NCI-H1092 (cell line): ENCODE measurements around the gene FBXL4.
"Not testable (repeated sequence)": the region's sequence is repeated elsewhere in the genome, so short reads cannot be mapped to it uniquely, and the experiment has no call there.

Experiments
- DNase-seq: peaks from one replicate; lab custom pipeline; 2025; lab: John Stamatoyannopoulos, UW

Gene FBXL4

GRCh38 chr6:98945311-98946115 is 2.2 kb downstream of the FBXL4 start:
- no peak for DNase-seq

- DNase-seq = peak; percentile 15
Measured at GRCh38 chr6:98944598-98945081, 3.1 kb downstream of the FBXL4 start.

DNA sequence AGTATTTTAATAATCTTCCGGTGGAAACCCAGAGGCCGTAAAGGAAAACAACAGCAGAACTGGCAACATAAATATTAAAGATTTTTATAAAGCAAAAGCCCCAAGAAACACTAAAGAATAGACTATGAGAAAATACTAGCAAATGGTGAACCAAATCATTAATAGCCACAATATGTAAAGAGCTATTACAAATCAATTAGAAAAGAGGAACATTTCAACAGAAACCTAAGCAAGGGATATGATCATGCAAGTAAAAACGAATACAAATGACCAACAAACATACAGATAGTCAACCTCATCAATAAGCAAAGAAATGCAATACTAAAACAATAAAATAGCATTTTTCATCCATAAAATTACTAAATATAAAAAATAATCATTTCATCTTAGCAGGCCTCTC is 3.6 kb downstream of the FBXL4 start:
- no peak for DNase-seq

- no peak for DNase-seq
Measured at GRCh38 chr6:98942263-98942803, 5.4 kb downstream of the FBXL4 start.

DNA sequence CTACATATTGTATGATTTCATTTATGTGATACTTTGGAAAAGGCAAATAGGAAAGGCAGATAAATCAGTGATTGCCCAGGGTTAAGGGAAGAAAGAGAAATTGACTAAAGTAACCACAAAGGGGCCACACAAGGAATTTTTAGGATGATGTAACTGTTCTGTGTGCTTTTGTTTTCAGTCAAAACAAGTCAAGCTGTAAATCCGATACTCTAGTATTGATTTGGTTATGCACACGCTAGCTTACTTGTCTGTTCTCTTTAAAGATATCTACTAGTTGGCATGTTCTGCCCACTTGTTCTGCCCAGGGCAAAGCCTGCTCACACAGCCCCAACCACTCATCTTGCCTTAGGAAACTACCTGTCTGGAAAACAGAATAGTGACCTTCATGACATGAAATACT is 6.4 kb downstream of the FBXL4 start:
- DNase-seq = no peak

- no peak for DNase-seq
Measured at GRCh38 chr6:98937351-98937750, 10.4 kb downstream of the FBXL4 start.

GRCh38 chr6:98932381-98932780 is 15.4 kb downstream of the FBXL4 start:
- no peak for DNase-seq

DNA sequence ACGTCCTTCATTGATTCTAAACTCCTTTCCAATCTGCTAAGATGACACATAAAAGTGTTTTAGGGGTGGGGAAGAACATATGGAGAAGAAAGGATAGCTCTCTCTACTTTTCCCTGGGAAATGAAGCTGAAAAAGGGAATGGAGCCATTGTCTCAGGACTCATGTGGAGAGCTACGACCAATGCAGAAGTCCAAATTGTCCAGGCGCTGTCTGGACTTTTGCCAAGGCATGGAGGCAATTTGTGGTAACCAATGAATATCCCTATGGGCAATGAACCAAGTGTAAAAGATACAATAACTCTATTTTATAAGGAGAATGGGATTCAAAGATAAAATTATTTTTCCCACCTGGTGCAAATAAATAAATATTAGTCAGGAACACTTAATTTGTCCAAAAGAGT is 16.1 kb downstream of the FBXL4 start:
- peak; percentile 34 for DNase-seq

DNA sequence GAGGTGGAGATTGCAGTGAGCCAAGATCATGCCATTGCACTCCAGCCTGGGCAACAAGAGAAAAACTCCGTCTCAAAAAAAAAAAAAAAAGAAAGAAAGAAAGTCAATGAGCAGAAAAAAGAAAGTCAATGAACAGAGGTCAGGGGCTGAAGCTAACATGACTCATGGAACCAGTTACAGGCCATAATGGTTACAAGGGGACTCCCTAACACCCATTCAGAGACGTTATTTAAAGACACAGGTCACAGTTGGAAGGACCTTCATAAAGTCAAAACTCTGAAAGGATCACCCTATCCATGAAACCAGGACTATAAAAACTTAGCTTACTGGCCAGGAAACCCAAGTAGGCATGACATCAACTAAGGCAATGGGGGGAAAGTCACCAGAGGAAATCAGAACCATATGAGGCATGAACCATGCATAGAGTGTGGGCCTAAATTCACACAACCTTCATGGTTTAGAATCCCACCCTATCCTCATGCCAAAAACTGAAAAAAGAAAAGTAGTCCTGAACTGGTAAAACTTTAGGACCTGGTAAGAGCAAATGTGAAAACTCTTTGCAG is 18.2 kb downstream of the FBXL4 start:
- no peak for DNase-seq

DNA sequence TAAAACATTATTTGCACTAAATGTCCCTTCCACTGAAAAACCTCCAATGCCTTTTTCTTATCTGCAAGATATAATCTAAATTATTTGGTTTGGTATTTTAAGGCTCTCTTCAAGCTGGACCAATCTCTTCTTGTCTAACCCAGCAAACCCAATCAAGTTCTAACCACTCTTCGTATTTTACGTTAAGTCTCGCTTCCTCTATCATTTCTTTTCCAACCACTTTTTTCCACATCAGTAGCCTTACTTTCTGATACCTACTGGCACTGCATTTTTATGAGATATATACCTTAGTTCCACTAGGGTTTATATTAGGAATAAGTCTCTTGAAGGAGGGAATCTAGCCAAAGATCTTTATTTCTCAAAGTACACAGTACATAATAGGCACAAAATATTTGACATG is 19.1 kb downstream of the FBXL4 start:
- no peak for DNase-seq

DNA sequence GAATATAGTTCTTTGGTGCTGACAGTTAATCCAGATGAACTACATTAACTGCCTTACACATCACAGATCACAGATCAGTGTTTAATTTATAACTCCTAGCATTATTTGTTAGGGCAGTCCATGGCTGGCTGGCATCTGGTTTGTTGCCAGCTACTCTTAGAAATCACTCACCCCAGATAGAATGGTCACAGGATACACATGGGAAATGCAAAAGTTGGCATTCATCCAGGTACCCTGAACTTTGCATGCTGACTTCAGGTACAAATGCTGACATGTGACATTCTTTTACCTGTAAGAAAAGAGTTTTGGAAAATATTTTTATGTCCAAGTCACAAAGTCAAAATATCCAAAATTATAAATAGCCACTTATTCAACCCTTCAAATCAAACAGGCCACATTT is 20.2 kb downstream of the FBXL4 start:
- DNase-seq = peak; percentile 72

DNA sequence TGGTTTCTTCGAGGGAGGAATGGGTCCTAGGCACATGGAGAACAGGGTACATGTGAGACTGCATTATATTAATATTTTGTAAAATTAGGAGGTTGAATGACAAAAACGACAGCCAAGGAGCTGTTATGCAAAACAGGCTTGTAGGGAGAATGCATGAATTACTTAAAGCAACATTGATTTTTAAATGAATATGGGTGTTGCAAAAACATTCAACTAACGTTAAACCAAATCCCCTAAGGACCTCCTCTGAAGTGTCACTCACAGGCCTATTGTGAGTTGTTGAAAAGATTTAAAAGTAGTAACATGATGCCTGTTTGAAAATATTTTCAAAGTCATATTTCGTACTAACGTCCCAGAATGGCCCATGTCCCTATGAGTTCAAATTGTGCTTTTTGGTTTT is 21.9 kb downstream of the FBXL4 start:
- no peak for DNase-seq

DNA sequence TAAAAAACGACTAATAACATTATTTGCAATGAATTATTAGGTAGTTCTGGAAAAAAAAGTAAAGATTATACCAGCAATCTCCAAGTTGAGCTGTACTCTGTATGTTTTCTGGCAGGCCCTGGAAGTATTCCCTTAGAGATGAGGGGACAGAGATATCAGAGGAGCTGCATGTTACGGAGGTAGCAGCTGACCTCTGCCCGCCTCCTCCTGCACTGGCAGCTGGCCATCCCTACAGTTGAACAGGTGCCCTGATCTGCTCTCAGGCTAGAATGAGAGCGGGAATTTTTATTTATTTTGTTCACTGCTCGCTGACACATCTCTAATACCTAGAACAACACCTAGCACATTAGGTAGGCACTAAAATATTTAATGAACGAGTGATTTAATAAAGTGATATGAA is 23.1 kb downstream of the FBXL4 start:
- peak; percentile 49 for DNase-seq

DNA sequence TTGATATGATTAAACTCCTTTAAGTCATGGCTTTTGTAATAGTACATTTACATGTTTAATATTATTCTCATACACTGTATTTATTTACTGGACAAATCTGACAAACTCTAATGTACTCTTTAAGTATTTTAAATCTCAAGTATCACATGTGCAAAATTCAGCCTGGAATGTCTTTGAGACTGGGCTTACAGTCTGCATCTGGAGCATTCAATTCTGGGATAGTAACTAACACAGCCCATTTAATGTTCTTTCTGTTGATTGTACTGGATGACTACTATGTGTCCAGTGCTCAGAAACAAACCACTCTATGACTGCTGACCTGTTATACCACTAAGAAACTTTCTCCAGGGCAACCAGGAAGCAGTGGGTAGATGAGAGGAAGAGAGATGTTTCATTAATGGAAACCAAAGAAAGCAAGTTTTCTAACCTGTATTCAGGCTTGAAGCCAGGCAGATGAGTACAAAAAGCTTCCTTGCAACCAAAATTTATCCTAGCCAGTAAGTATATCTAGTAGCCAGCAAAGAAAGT is 26.8 kb downstream of the FBXL4 start:
- DNase-seq = no peak

GRCh38 chr6:98910946-98911345 is 36.8 kb downstream of the FBXL4 start:
- not testable (repeated sequence) for DNase-seq

DNA sequence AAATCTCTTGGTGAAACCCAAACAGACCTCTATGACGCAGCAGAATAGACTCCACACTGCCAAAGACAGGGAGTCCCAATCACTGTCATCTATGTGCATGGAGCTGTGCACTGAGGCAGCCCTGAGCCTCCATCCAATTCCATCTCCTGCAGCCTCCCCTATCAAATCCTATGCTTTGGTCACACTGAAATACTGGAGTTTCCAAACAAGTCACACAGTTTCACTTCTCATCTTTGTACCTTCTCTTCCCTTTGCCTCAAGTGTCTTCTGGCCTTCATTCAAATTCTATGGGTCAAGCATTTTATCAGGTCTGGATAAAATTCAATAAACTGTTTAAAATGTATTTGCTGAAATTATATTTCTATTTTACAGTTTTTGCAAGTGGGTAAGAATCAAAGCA is 38.5 kb downstream of the FBXL4 start:
- DNase-seq = no peak

DNA sequence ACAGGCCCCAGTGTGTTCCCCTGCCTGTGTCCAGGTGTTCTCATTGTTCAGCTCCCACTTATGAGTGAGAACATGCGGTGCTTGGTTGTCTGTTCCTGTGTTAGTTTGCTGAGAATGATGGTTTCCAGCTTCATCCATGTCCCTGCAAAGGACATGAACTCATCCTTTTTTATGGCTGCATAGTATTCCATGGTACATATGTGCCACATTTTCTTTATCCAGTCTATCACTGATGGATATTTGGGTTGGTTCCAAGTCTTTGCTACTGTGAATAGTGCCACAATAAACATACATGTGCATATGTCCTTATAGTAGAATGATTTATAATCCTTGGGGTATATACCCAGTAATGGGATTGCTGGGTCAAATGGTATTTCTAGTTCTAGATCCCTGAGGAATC is 41.4 kb downstream of the FBXL4 start:
- DNase-seq = not testable (repeated sequence)

- no peak for DNase-seq
Measured at GRCh38 chr6:98905759-98906158, 42.0 kb downstream of the FBXL4 start.

GRCh38 chr6:98904096-98904495 is 43.6 kb downstream of the FBXL4 start:
- DNase-seq = no peak

DNA sequence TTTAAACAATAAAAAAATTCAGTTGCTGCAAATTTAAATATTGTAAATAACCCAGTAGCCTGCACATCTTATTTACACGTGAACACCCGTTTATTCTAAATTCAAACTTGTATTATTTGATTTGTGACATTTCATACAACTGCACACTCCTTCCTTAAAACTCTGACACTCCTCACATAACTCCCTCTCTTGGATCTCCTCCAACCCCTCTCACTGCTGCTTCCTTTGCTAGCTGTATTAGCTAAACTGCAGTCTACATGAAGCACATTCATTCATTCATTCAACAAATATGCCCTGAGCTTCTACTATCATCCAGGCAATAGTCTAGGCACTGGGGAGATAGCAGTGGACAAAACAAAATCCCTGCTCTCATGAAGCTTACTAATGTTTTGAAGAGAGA is 47.0 kb downstream of the FBXL4 start:
- DNase-seq = no peak

DNA sequence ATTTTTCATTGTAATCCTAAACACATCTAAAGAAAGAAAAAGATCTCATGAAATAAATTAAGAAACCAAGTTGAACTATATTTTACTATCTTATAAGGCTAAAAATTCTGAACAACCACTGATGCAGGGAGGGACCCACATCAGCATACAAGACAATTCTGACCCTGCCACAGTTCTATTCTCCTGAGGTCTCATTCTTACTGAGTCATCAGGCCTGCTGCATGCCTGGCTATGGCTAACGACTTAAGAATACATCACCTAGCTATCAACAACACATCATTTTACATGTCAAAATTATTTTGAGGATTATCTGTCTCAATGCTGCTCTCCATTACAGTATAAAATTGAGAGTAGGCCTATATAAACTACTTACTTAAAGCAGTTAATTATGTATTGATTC is 52.9 kb downstream of the FBXL4 start:
- DNase-seq = no peak

- DNase-seq = no peak
Measured at GRCh38 chr6:98887650-98888049, 60.1 kb downstream of the FBXL4 start.

GRCh38 chr6:98885330-98885729 is 62.4 kb downstream of the FBXL4 start:
- no peak for DNase-seq
